GM18909 (cell line): ENCODE data around the gene MYOG.

Experiments
- ATAC-seq: cut with Tn5 transposase; IDR thresholded peaks from one replicate; pipeline ENCODE4 v1.9.1; 2021; ENCODE audit warnings: mild to moderate bottlenecking; ENCODE audit not compliant: unreplicated experiment, poor library complexity

MYOG gene

DNA sequence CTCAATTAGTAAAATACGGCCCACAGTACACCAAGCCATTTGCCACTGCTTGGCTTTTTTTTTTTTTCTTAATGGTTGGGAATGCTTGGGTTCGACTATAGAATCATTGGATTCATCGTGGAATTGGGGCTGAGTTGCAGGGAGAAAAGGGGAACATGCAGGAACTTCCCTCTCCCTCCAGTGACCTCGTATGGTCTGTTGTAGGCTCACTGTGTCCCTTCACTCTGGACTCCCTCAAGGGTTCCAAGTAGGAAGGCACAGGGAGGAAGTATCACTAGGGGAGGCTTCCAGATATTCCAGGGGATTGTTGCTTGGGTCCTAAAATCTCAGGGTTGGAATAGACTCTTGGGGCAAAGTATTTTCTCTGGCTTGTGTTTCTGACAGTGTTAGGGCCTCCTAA, 35.0 kb downstream of the MYOG start:
- no peak for ATAC-seq

DNA sequence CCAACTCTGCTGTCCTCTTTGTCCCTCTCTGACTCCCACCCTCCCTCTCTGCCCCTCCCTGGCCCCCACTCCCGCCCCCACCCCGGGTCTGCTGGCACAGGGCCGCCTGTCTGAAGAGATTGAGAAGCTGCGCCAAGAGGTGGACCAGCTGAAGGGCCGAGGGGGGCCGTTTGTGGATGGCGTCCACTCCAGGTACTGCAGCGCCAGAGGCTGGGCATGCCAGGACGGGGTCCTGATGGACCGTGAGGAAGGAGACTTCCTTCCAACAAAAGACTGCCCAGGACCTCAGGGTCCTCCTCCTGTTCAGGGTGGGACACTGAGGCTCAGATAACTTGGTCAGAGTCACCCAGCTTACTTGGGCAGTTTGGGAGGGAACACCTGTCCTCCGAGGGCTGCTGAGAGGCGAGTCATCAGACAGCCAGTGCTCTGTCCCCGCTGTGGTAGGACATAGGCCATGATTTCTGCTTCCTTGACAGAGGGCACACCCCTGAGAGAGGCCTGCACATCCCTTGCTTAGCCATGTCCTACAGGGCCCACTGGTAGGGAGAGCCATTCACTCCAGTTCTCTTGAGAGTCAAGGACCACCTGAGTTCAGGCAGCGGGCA, 36.1 kb downstream of the MYOG start:
- no peak for ATAC-seq

GRCh38 chr1:203049077-203049476, 36.7 kb downstream of the MYOG start:
- ATAC-seq = no peak

GRCh38 chr1:203048555-203049051, 37.2 kb downstream of the MYOG start:
- ATAC-seq = no peak

DNA sequence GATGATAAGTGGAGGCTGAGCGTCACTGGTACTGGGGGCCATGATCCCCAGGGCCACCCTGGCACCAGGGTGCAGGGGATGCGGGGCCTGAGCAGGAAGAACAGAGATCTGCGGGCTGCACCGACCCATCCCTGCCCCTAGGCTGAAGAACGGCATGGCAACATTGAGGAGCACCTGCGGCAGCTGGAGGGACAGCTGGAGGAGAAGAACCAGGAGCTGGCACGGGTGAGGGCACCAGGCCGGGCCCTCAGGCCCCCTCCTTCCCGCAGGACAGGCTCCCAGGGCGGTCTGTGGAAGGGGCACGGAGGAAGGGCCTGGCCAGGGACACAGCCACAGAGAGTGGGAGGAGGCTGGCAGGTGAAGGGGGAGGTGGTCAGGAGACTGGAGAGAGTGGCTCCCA, 37.7 kb downstream of the MYOG start:
- ATAC-seq = no peak

DNA sequence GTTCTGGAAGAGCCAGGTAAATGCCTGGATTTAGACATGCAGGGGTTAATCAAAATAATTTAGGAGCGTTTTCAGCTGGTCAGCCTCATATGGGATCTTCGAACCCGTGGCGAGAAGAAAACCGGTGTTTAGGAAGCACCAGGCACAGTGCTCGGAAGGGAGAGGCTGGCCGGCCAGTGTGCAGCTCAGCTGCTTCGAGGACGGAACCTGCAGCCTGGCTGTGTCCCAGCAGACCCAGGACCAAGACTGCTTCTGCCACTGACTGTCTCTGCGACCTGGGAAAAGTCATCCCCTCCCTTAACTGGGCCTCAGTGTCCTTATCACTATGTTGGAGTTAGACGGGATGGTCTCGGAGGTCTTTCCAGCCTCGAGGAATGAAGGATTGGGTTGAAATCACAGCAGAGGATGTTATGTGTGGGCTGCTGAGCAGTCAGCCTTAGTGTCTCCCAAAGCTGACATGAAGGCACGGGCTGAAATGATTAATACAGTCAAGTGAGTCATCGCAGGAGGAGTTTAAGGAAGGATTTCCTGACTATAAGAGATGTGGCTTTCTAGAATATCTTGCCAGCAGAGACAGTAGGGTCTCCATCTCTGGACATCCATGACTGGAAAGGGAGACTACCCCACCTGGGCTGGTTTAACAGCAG, 38.7 kb downstream of the MYOG start:
- ATAC-seq = no peak

GRCh38 chr1:203045821-203046594, 39.8 kb downstream of the MYOG start:
- no peak for ATAC-seq

DNA sequence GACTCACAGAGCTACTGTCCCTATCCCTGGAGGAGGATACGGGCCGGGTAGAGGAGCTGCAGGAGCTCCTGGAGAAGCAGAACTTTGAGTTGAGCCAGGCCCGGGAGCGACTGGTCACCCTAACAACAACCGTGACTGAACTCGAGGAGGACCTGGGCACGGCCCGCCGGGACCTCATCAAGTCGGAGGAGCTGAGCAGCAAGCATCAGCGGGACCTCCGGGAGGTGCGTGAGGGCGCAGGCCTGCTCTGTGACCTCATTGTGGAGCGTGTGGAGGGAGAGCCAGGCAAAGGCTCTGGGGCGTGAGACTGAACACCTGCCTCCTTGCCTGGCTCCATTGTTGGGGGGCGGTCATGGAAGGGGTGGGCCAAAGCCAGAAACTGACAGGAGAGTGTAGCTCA, 40.5 kb downstream of the MYOG start:
- no peak for ATAC-seq

GRCh38 chr1:203044546-203045250, 41.1 kb downstream of the MYOG start:
- ATAC-seq = no peak

- no peak for ATAC-seq
These were observed 41.8 kb downstream of the MYOG start for GRCh38 chr1:203043830-203044545.

DNA sequence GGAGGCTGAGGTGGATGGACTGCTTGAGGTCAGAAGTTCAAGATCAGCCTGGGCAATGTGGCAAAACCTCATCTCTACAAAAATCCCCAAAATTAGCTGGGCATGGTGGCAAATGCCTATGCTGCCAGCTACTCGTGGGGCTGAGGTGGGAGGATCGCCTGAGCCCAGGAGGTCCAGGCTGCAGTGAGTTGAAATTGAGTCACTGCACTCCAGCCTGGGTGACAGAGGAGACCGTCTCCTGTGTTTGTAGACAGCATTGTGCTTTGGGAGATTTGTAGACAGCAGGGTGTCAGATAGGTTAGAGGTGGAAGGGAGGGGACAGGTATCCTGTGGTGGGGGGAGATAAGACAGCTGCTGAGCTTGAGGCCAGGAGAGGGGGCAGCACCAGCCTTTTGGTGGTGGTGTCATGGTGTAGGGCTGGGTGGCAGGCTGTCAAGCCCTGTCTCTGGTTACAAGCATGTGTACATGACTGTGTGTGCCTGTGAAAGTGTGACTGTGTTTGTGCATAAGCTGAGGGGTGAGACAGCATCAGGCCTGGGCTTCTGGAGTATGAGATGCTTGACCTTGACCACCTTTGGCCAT, 44.4 kb downstream of the MYOG start:
- no peak for ATAC-seq

DNA sequence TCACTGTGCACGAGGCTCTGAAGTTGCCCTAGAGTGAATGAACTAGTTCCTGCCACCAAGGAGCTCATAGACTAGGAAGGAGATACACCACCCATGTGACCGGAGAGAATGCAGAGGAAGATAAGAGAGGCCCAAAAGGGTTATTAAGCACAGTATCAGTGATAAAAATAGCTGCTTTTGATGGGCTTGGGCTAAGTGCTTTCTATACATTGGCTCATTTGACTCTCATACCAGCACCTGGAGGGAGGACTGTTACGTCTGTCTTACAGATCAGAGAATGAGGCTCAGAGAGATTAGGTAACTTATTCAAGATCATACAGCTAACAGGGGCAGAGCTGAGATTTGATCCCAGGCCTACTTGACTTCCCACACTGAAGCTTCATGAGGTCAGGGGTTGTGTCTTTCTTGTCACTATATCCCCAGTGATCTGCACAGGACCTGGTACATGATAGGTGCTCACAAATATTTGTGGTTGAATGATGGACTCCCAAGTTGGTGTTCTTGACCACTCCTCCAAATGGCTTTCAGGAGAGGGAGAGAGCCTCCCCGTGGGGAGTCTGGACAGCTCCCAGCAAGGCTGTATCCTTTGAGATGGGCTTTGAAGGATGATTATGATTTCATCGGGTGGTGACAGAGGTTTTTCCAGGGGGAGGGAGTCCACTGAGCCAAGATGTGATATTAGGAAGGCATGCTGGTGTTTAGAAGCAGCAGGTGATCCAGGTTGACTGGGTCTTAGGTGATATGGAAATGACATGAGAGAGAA, 45.1 kb downstream of the MYOG start:
- no peak for ATAC-seq

DNA sequence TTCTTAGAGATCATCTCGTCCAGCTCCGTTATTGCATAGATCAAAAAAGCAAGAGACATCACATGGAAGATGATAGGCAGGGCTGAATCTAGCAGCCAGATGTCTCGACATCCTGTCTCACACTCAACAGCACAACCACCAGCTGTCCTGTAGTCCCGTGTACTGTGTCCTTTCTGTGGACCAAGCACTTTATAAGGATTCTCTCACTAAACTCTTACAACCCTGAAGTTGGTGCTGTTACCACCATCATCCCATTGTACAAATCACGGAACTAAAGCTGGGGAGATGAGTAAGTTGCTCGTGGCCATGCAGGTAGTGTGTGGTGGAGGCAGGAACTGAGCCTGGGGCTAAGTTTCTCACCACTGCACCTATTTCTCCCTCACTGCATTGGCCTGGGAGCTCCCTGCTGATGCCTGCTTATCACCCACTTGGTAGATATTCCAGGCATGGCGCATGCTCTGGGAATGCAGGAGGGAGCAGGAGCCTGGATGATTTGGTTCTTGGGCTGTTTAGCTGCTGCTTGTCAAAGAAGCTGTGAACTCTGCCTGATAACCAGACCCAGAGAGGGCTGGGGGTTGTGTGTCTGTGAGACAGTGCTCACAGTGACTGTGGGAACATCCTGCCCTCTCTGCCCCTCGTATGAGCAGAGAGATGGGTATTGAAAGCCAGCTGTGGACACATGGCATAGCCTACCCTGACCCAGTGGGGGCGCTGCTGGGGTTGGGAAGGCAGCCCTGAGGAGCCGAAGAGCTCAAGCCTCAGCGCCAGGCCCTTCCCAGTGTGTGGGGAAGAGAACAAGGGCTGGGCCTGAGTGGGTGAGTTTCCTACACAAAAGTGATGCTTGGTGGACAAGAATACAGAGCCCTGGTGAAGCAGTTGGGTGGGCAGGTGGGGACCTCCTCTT, 46.0 kb downstream of the MYOG start:
- no peak for ATAC-seq

GRCh38 chr1:203038891-203039608, 46.8 kb downstream of the MYOG start:
- ATAC-seq = no peak

DNA sequence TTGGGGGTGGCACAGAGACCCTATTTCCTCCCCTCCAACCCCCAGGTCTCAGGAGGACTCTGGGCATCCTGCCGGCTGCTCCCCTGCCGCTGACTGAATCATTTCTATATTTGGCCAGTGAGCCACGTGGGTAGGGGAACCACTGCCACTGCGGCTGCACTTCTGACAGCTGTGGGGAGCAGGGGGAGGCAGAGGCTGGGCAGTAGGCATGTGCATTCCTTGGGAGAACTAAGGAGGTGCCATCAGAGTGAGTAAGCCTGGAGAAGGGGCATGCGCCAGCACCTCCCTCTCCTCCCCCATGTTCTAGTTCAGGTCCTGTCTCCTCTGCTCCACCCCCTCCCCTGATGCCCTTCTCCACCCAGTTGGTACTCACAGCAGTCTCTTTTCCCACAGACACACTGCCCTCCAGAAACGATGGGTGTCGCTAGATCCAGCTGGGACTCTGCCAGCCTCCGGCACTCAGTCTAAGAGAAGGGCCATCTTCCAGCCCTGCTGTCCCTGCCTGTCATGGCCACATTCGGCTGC, 47.5 kb downstream of the MYOG start:
- ATAC-seq = peak; percentile 60

DNA sequence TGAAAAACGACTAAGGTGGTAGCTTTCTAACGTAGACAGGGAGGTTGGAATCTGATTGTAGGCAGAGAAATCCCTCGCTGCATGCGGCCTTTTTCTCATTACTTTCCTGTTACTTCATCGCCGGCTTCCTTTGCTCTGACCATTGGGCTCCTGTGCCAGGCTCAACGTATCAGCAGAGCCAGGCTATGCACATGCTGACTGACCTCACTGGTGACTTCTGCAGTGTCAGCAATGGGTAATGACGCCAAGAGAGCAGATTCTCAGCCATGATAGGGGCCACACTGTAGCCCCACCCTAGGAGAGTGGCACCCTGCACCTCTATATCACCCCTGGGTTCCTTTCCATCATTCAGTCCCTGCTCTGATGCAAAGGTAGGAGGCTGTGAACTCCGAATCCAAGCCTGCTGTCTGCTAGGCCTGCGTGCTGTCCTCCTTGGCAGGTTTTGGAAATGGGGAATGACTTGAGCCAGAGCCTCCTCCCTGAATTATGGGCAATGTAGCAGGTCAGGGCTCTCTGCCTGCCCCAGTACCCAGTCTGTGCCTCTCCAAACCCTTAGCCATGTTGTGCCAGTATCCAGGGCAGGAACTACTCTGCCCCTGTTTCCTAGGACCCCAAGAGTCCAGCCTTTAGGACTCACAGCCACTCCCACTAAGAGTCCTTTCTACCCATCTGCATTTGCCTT, 48.2 kb downstream of the MYOG start:
- ATAC-seq = no peak

DNA sequence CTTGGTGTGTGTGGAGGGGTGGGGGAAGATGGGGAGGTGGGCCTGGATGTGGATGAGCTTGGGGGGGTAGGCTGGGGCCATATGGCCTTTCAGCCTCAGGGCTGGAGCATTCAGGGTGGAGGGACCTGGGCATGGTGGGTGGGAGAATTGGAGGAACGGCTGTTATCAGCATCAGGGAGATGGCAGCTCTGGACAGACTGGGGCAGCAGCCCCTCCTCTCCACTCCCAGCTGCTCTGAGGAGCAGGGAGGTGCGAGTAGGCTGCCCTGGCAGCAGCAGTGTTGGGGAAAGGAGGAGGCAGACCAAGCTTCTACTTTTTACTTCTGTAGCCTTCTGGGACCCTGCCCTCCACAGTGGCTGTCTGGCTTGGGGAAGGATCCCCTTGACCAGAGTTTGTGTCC, 49.3 kb downstream of the MYOG start:
- no peak for ATAC-seq
